Tibial artery (tissue), 4 donors: ENCODE data around the gene TCEA2.

Source experiments
- DNase-seq, 2 donors: peaks; one replicate each; pipeline ENCODE4 v3.0.0-alpha.2; 2019
- H3K27ac ChIP-seq, 2 donors: fragments of 200-600 bp; sonication (generic) in 1 of 2; 1 replicate in 1 of 2; 2 replicates in 1 of 2; pipeline ENCODE4 v1.5.1; 2018 to 2019; ENCODE audit warnings: mild to moderate bottlenecking in 1 of 2
- H3K27me3 ChIP-seq, 2 donors: fragments of 200-600 bp; sonication (generic) in 1 of 2; one replicate each; pipeline versions ENCODE4 v1.5.1 to v1.6.0; 2016 to 2019
- H3K36me3 ChIP-seq, 3 donors: fragments of 200-600 bp; sonication (generic) in 2 of 3; one replicate each; pipeline ENCODE4 v1.5.1; 2016 to 2019; ENCODE audit warnings: mild to moderate bottlenecking in 2 of 3
- H3K4me1 ChIP-seq, 4 donors: fragments of 200-600 bp; sonication (generic) in 2 of 4; 1 replicate in 3 of 4; 2 replicates in 1 of 4; pipeline ENCODE4 v1.5.1; 2016 to 2019
- H3K4me3 ChIP-seq, 2 donors: fragments of 200-600 bp; sonication (generic) in 1 of 2; 1 replicate in 1 of 2; 2 replicates in 1 of 2; pipeline ENCODE4 v1.5.1; 2018 to 2019; ENCODE audit warnings: mild to moderate bottlenecking in 2 of 2
- H3K9me3 ChIP-seq, 3 donors: fragments of 200-600 bp; sonication (generic) in 1 of 3; one replicate each; pipeline ENCODE4 v1.5.1; 2016 to 2019
- intact Hi-C: fragments of 100-400 bp; cut with DNase I; formaldehyde crosslinking; loops from one replicate; pipeline ENCODE4 v1.15.0; 2023; ENCODE audit warnings: low total_unique reads
- TF ChIP-seq, protein P1 (sequence below), 2 experiments: fragments of 200-600 bp in 1 of 2; fragments of 450-650 bp in 1 of 2; IDR thresholded peaks; one replicate each; pipeline ENCODE4 v1.5.1; 2017 to 2019; ENCODE audit warnings: antibody characterized with exemption in 2 of 2, mild to moderate bottlenecking in 1 of 2, moderate library complexity in 1 of 2

Gene TCEA2

DNA sequence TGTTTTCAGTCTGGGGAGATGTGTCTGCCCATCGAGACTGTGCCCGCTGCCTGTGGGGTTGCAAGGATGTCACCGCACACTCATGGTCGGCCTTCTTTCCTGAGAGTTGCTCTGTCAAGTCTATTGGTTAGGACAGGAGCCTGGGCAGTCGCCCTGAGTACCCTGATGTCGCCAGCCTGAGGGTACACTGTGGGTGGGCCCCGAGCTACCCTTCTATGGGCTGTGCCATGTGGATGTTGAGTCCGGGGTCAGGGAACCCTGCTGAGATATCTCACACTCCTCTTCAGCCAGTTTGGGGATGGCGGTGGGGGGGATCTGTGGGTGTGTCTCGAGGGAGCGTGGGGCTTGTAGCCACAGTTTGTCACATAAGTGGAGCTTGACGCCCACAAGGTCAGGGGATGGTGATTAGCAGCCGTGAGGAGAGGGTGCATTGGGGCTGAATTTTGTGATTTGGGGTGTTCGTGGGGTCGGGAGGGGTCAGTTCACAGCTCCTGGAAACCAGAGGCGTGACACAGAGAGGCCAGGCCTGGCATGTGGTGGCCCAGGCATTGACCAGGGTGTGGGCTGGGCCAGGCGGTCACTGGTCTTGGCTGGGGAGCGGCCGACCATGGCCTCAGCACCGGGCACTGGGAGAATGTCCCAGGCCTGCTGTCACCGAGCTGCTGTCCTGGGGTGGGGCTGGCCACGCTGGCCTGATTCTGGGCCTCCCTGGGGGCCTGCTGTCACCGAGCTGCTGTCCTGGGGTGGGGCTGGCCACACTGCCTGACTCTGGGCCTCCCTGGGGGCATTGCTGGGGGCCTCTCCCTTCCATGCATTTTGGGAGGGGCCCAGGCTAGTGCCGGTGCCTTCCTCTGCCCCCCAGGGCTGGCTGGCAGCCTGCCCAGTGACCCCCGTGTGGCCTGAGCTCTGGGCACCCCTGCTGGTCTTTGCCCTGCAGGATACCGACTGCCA is 46.0 kb downstream of the TCEA2 start:
- Histone ChIP-seq H3K9me3 (no peaks in the 10 kb centered on the region), H3K27ac (no peak overlapping the region), H3K4me3 (no peak overlapping the region), H3K4me1 (no peaks in the 10 kb centered on the region), H3K36me3 (no peaks in the 10 kb centered on the region), H3K27me3 (peaks cover 0 to 44% of the 10 kb centered on the region in 2 donors)
- DNase-seq, result peak in 1 of 2 donors; percentile 55
- TF ChIP-seq, protein P1, sequence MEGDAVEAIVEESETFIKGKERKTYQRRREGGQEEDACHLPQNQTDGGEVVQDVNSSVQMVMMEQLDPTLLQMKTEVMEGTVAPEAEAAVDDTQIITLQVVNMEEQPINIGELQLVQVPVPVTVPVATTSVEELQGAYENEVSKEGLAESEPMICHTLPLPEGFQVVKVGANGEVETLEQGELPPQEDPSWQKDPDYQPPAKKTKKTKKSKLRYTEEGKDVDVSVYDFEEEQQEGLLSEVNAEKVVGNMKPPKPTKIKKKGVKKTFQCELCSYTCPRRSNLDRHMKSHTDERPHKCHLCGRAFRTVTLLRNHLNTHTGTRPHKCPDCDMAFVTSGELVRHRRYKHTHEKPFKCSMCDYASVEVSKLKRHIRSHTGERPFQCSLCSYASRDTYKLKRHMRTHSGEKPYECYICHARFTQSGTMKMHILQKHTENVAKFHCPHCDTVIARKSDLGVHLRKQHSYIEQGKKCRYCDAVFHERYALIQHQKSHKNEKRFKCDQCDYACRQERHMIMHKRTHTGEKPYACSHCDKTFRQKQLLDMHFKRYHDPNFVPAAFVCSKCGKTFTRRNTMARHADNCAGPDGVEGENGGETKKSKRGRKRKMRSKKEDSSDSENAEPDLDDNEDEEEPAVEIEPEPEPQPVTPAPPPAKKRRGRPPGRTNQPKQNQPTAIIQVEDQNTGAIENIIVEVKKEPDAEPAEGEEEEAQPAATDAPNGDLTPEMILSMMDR (IDR thresholded peaks at IDR 0.05), result no peak
- intact Hi-C loops, result no loop called here

DNA sequence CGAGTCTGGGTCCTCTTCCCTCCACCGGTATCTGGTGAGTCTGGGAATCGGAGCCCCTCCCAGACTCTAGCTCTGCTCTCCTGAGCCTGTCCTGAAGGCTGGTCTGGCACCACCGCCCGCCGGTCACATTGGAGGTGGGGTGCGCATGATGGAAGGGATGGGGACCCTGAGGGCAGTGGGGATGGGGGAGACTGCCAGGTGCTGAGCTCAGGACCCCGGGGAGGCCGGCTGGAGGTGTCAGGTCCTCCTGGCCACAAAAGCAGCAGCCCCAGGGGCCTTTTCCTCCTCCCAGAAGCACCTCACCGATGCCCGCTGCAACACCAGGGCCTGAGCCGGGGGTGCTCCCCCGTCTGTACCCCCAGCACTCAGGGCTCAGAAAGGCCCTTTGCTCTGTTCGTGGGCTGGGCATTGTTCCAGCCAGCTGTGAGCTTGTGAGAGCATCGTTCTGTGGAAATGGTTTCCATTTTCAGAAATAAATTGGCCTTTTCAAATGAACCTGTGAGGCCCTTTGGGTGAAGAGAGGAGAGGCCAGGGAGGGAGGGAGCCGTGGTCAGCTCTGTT is 46.9 kb downstream of the TCEA2 start:
- Histone ChIP-seq H3K36me3 (no peaks in the 10 kb centered on the region), H3K4me1 (no peaks in the 10 kb centered on the region), H3K27ac (no peak overlapping the region), H3K4me3 (no peak overlapping the region), H3K9me3 (no peaks in the 10 kb centered on the region), H3K27me3 (peaks cover 0 to 35% of the 10 kb centered on the region in 2 donors)
- intact Hi-C loops, result no loop called here
- TF ChIP-seq, protein P1 (IDR thresholded peaks at IDR 0.05), result no peak
- peak in 1 of 2 donors; percentile 41 for DNase-seq

DNA sequence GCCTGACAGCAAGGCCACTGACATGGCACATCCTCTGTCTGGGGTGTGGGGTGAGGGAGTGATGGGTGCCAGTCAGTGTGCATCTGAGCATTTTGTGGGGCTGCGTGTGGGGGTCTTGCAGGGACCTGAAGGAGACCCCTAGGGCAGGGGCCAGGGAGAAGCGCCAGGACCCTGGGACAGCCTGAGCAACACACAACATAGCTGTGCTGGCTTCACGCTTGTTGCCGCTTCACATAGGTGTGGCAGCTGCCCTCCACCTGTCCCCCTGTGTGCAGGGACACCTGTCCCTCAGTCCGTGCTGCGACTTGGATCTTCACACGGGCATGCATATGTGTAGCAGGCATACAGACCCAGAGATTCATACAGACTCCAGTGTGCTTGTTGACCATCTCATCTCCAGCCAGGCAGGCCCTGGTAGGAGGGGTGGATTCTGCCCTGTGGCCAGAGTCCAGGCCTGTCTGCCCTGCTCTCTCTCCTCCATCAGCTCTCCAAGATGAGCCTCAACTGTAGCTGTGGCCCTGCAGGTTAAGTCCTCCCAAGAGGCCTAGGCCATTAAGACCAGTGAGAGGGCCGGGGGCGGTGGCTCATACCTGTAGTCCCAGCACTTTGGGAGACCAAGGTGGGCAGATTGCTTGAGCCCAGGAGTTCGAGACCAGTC is 47.5 kb downstream of the TCEA2 start:
- Histone ChIP-seq H3K27me3 (peaks cover 0 to 33% of the 10 kb centered on the region in 2 donors), H3K9me3 (no peaks in the 10 kb centered on the region), H3K4me3 (no peak overlapping the region), H3K4me1 (no peaks in the 10 kb centered on the region), H3K27ac (no peak overlapping the region), H3K36me3 (no peaks in the 10 kb centered on the region)
- peak in 1 of 2 donors; percentile 48 for DNase-seq
- intact Hi-C loops, result no loop called here
- TF ChIP-seq, protein P1 (IDR thresholded peaks at IDR 0.05), result no peak

GRCh38 chr20:64111841-64112641 is 49.0 kb downstream of the TCEA2 start:
- Histone ChIP-seq H3K36me3 (no peaks in the 10 kb centered on the region), H3K27ac (no peak overlapping the region), H3K9me3 (no peaks in the 10 kb centered on the region), H3K4me1 (no peaks in the 10 kb centered on the region), H3K27me3 (peaks cover 0 to 32% of the 10 kb centered on the region in 2 donors), H3K4me3 (no peak overlapping the region)
- intact Hi-C loops, result no loop called here
- peak in 1 of 2 donors; percentile 48 for DNase-seq
- TF ChIP-seq, protein P1 (IDR thresholded peaks at IDR 0.05), result no peak
